ENCODE data around the gene DYNLRB1.

The DYNLRB1 gene

DNA sequence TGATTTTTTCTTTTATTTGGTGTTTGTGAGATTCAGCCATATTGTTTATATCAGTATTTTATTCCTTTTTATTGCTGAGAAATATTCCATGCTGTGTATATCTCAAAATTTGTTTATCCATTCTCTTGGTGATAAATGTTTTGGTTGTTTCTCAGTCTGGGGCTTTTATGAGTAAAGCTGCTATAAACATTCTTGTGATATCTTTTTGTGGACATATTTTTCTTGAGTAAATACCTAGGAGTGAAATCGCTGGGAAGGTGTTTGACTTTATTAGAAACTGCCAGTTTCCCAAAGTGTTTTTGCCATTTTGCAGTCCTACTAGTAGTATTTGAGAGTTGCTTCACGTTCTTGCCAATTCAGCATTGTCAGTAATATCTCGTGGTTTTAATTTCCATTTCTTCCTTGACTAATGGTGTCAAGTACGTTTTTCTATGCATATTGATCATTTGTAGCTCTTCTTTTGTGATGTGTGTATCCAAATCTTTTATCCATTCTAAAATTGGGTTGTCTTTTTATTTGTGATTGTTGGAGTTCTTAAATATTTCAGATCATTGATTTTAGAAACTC, 31.1 kb upstream of the DYNLRB1 start:
- H4K20me1 ChIP-seq (ENCODE audit: insufficient read depth, low read length, poor library complexity, severe bottlenecking): no peaks in the 10 kb centered on the region
- TF ChIP-seq EZH2phosphoT487 (IDR thresholded peaks at IDR 0.05; ENCODE audit: borderline replicate concordance): no peak
- TF ChIP-seq, protein P1, sequence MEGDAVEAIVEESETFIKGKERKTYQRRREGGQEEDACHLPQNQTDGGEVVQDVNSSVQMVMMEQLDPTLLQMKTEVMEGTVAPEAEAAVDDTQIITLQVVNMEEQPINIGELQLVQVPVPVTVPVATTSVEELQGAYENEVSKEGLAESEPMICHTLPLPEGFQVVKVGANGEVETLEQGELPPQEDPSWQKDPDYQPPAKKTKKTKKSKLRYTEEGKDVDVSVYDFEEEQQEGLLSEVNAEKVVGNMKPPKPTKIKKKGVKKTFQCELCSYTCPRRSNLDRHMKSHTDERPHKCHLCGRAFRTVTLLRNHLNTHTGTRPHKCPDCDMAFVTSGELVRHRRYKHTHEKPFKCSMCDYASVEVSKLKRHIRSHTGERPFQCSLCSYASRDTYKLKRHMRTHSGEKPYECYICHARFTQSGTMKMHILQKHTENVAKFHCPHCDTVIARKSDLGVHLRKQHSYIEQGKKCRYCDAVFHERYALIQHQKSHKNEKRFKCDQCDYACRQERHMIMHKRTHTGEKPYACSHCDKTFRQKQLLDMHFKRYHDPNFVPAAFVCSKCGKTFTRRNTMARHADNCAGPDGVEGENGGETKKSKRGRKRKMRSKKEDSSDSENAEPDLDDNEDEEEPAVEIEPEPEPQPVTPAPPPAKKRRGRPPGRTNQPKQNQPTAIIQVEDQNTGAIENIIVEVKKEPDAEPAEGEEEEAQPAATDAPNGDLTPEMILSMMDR (conservative IDR thresholded peaks at IDR 0.05; ENCODE audit: low read length): no peak

DNA sequence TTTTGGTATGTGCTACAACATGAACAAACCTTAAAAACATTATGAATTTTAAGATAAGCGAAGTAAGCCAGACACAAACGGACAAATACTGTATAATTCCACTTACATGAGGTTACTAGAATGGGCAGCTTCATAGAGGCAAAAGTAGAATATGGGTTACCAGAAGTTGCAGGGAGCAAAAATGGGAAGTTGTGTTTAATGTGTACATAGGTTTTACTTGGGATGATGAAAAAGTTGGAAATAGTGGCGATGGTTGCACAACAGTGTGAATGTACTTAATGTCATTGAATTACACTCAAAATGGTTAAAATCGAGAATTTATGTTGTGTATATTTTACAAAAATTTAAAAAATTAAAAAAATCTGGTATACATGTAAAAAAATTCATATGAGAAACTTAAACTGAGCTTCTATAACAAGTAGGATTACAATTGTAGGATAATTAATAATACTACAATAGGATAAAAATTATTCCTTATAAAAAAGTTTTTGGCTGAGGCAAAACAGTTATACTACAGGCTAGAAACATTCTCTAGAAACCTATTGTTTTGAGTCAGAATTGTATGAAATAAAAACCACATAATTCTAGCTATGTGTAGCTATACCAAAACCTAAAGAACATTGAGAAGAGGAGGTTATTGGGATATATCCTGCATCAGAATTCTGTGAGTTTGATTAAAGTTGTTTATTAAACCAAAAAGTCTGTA, 24.8 kb upstream of the DYNLRB1 start:
- Histone ChIP-seq H3K4me2 (ENCODE audit: low read depth, low read length, poor library complexity, severe bottlenecking) (no peak overlapping the region), H3K79me2 (ENCODE audit: insufficient read depth, low read length) (no peaks in the 10 kb centered on the region), H3K4me3 (ENCODE audit: low read length, poor library complexity, severe bottlenecking) (no peak overlapping the region), H3K9me3 (ENCODE audit: insufficient read depth, low read depth, low read length) (no peaks in the 10 kb centered on the region), H3K9ac (ENCODE audit: low read depth, low read length, poor library complexity, severe bottlenecking) (no peak overlapping the region), H3K36me3 (ENCODE audit: insufficient read depth, low read length) (peaks cover 66% of the 10 kb centered on the region; the same call in 1 of the 2 replicates), H3K4me1 (ENCODE audit: insufficient read depth, low read length, poor library complexity, severe bottlenecking) (no peaks in the 10 kb centered on the region), H3K27me3 (ENCODE audit: insufficient read depth, low read length, poor library complexity, severe bottlenecking) (no peaks in the 10 kb centered on the region), H2AFZ (ENCODE audit: low read length) (no peak overlapping the region), H4K20me1 (ENCODE audit: insufficient read depth, low read length, poor library complexity, severe bottlenecking) (no peaks in the 10 kb centered on the region), H3F3A (ENCODE audit: low read depth) (no peaks in the 10 kb centered on the region), H3K9me2 (replicated peaks; ENCODE audit: low read depth, low read length) (no peaks in the 10 kb centered on the region)
- TF ChIP-seq, protein P1 (conservative IDR thresholded peaks at IDR 0.05; ENCODE audit: low read length): no peak
- no peak for TF ChIP-seq EZH2phosphoT487 (IDR thresholded peaks at IDR 0.05; ENCODE audit: borderline replicate concordance)

More for the DNA sequence above, 31.1 kb upstream of the DYNLRB1 start:
- no peak overlapping the region for H3K4me3 ChIP-seq (ENCODE audit: low read length, poor library complexity, severe bottlenecking)
- no peaks in the 10 kb centered on the region for H3F3A ChIP-seq (ENCODE audit: low read depth)
- no peak overlapping the region for H2AFZ ChIP-seq (ENCODE audit: low read length)
- H3K79me2 ChIP-seq (ENCODE audit: insufficient read depth, low read length): no peaks in the 10 kb centered on the region
- H3K9ac ChIP-seq (ENCODE audit: low read depth, low read length, poor library complexity, severe bottlenecking): no peak overlapping the region
- H3K4me2 ChIP-seq (ENCODE audit: low read depth, low read length, poor library complexity, severe bottlenecking): no peak overlapping the region
- H3K9me3 ChIP-seq (ENCODE audit: insufficient read depth, low read depth, low read length): no peaks in the 10 kb centered on the region
- H3K9me2 ChIP-seq (replicated peaks; ENCODE audit: low read depth, low read length): no peaks in the 10 kb centered on the region
- no peaks in the 10 kb centered on the region for H3K4me1 ChIP-seq (ENCODE audit: insufficient read depth, low read length, poor library complexity, severe bottlenecking)
- no peaks in the 10 kb centered on the region for H3K27me3 ChIP-seq (ENCODE audit: insufficient read depth, low read length, poor library complexity, severe bottlenecking)
- H3K36me3 ChIP-seq (ENCODE audit: insufficient read depth, low read length): peaks cover 64% of the 10 kb centered on the region; the same call in 1 of the 2 replicates

DNA sequence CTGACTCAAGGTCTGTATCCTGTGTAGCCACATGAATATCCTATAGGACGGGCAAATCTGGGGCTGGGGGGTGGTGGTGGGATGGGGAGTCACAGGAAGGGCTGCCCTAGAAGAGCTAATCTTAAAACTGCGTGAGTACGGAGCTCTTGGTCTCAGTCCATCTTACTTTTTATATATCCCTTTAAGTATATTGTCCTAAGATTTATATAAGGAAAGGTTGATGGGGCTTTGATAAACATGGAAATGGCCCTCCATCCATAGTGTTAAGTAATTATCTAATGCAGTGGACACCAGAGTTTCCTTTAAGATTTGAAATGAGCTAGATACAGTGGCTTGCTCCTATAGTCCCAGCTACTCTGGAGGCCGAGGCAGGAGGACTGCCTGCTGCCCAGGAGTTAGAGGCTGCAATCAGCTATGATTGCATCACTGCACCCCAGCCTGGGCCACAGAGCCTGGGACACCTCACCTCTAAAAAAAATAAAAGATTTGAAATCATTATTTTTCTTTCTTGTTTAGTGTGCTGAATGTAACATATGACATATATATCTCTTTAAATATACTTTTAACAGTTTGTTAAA, 24.2 kb upstream of the DYNLRB1 start:
- Histone ChIP-seq H3K9me2 (replicated peaks; ENCODE audit: low read depth, low read length) (no peaks in the 10 kb centered on the region), H3K27me3 (ENCODE audit: insufficient read depth, low read length, poor library complexity, severe bottlenecking) (no peaks in the 10 kb centered on the region), H3F3A (ENCODE audit: low read depth) (no peaks in the 10 kb centered on the region), H3K36me3 (ENCODE audit: insufficient read depth, low read length) (peaks cover 72% of the 10 kb centered on the region; the same call in 1 of the 2 replicates), H3K4me1 (ENCODE audit: insufficient read depth, low read length, poor library complexity, severe bottlenecking) (no peaks in the 10 kb centered on the region), H3K4me2 (ENCODE audit: low read depth, low read length, poor library complexity, severe bottlenecking) (no peak overlapping the region), H3K9ac (ENCODE audit: low read depth, low read length, poor library complexity, severe bottlenecking) (no peak overlapping the region), H2AFZ (ENCODE audit: low read length) (no peak overlapping the region), H3K9me3 (ENCODE audit: insufficient read depth, low read depth, low read length) (no peaks in the 10 kb centered on the region), H3K4me3 (ENCODE audit: low read length, poor library complexity, severe bottlenecking) (no peak overlapping the region), H4K20me1 (ENCODE audit: insufficient read depth, low read length, poor library complexity, severe bottlenecking) (no peaks in the 10 kb centered on the region), H3K79me2 (ENCODE audit: insufficient read depth, low read length) (no peaks in the 10 kb centered on the region)
- TF ChIP-seq, protein P1 (conservative IDR thresholded peaks at IDR 0.05; ENCODE audit: low read length): no peak
- no peak for TF ChIP-seq EZH2phosphoT487 (IDR thresholded peaks at IDR 0.05; ENCODE audit: borderline replicate concordance)

Data from Loucy (cell line).